ENCODE data around the gene PCBP4. TPM values are rescaled to one million over a fixed set of nuclear protein-coding genes. Genes with fewer than 3 reads are reported as not detected.

Gene PCBP4
- total RNA-seq, 1 donor from 2014 or later = 19.2 TPM

- DNase-seq (ENCODE audit: low read depth in 2 of 2) = peak; percentile 65 to 81
These were observed 11.1 kb downstream of the PCBP4 start for GRCh38 chr3:51955893-51956770.

- no peak for DNase-seq (ENCODE audit: low read depth in 2 of 2)
These were observed 11.9 kb downstream of the PCBP4 start, which contains the start of gene GPR62 for GRCh38 chr3:51955175-51955892. Gene GPR62 (plus strand): TSS chr3:51955381. CDS start chr3:51955653, 272 bp downstream.

GRCh38 chr3:51954713-51955112, 12.5 kb downstream of the PCBP4 start:
- no peak for DNase-seq (ENCODE audit: low read depth in 2 of 2)

- DNase-seq (ENCODE audit: low read depth in 2 of 2) = no peak
These were observed 13.1 kb downstream of the PCBP4 start for GRCh38 chr3:51954105-51954504.

GRCh38 chr3:51953445-51953844, 13.8 kb downstream of the PCBP4 start:
- DNase-seq (ENCODE audit: low read depth in 2 of 2) = no peak

GRCh38 chr3:51950899-51951298, 16.4 kb downstream of the PCBP4 start:
- DNase-seq (ENCODE audit: low read depth in 2 of 2) = no peak

GRCh38 chr3:51949121-51949520, 18.1 kb downstream of the PCBP4 start:
- no peak for DNase-seq (ENCODE audit: low read depth in 2 of 2)

- no peak for DNase-seq (ENCODE audit: low read depth in 2 of 2)
These were observed 19.2 kb downstream of the PCBP4 start for GRCh38 chr3:51948016-51948580.

- no peak for DNase-seq (ENCODE audit: low read depth in 2 of 2)
These were observed 19.9 kb downstream of the PCBP4 start for GRCh38 chr3:51947215-51947900.

GRCh38 chr3:51946796-51947195, 20.5 kb downstream of the PCBP4 start:
- DNase-seq (ENCODE audit: low read depth in 2 of 2) = no peak

- no peak for DNase-seq (ENCODE audit: low read depth in 2 of 2)
These were observed 21.1 kb downstream of the PCBP4 start for GRCh38 chr3:51945926-51946705.

GRCh38 chr3:51945031-51945840, 22.0 kb downstream of the PCBP4 start:
- no peak for DNase-seq (ENCODE audit: low read depth in 2 of 2)

- DNase-seq (ENCODE audit: low read depth in 2 of 2) = no peak
These were observed 22.7 kb downstream of the PCBP4 start for GRCh38 chr3:51944451-51945021.

- no peak for DNase-seq (ENCODE audit: low read depth in 2 of 2)
These were observed 23.5 kb downstream of the PCBP4 start for GRCh38 chr3:51943451-51944391.

- DNase-seq (ENCODE audit: low read depth in 2 of 2) = peak; percentile 45 to 58
These were observed 24.4 kb downstream of the PCBP4 start for GRCh38 chr3:51942603-51943450.

GRCh38 chr3:51941798-51942602, 25.3 kb downstream of the PCBP4 start, which contains the start of the genes PARP3 and RRP9:
Gene PARP3 (plus strand): TSS chr3:51942363. CDS start chr3:51943356, 993 bp downstream.
Gene RRP9 (minus strand): TSS chr3:51941904. CDS start chr3:51941867, 37 bp downstream.
- peak; percentile 100 for DNase-seq (ENCODE audit: low read depth in 2 of 2)

GRCh38 chr3:51941463-51941797, 25.8 kb downstream of the PCBP4 start:
- no peak for DNase-seq (ENCODE audit: low read depth in 2 of 2)

Measured in lung microvascular endothelial cell (primary cell).